Neural progenitor cell (in vitro differentiated cells): Measurements from ENCODE around the gene CD320. TPM values are rescaled to one million over a fixed set of nuclear protein-coding genes. Genes with fewer than 3 reads are reported as not detected.
A peak's percentile ranks its signal among the peaks of the same experiment; 100 is the strongest.

Source experiments
- DNase-seq: peaks from one replicate; pipeline ENCODE4 v3.0.0-alpha.2; 2016; ENCODE audit warnings: low spot score
- H2AFZ ChIP-seq: fragments of 200-600 bp; sonication (generic); replicated peaks from 2 replicates; pipeline ENCODE4 v1.6.1; 2016; ENCODE audit warnings: antibody characterized with exemption
- H3F3A ChIP-seq: fragments of 200-600 bp; sonication (generic); 2 replicates; pipeline ENCODE4 v1.6.1; 2016; ENCODE audit warnings: antibody characterized with exemption, low read depth
- H3K27ac ChIP-seq: fragments of 200-600 bp; sonication (generic); 2 replicates; pipeline ENCODE4 v1.5.1; 2016; ENCODE audit warnings: mild to moderate bottlenecking
- H3K27me3 ChIP-seq: fragments of 200-600 bp; sonication (generic); 2 replicates; pipeline ENCODE4 v1.6.1; 2016; ENCODE audit warnings: mild to moderate bottlenecking, moderate library complexity
- H3K36me3 ChIP-seq: fragments of 200-600 bp; sonication (generic); 2 replicates; pipeline ENCODE4 v1.5.1; 2016
- H3K4me1 ChIP-seq: fragments of 200-600 bp; sonication (generic); 2 replicates; pipeline ENCODE4 v1.6.1; 2016; ENCODE audit warnings: mixed run types
- H3K4me2 ChIP-seq: fragments of 200-600 bp; sonication (generic); 2 replicates; pipeline ENCODE4 v1.6.1; 2016
- H3K4me3 ChIP-seq: fragments of 200-600 bp; sonication (generic); 2 replicates; pipeline ENCODE4 v1.5.1; 2016
- H3K79me2 ChIP-seq: fragments of 200-600 bp; sonication (generic); 2 replicates; pipeline ENCODE4 v1.6.1; 2016; ENCODE audit warnings: low read depth
- H3K9ac ChIP-seq: fragments of 200-600 bp; sonication (generic); 2 replicates; pipeline ENCODE4 v1.6.1; 2016
- H3K9me3 ChIP-seq: fragments of 200-600 bp; sonication (generic); 2 replicates; pipeline ENCODE4 v1.5.1; 2016; ENCODE audit warnings: low read depth
- H4K20me1 ChIP-seq: fragments of 200-600 bp; sonication (generic); 2 replicates; pipeline ENCODE4 v1.6.1; 2016; ENCODE audit warnings: low read depth
- H3K27ac Mint-ChIP-seq: 3 replicates; pipeline ENCODE4 v1.8.0; 2021; ENCODE audit warnings: mixed read lengths
- H3K27me3 Mint-ChIP-seq: 2 replicates; pipeline ENCODE4 v1.8.0; 2022; ENCODE audit warnings: low read depth, mild to moderate bottlenecking, inconsistent platforms, moderate library complexity, mixed read lengths; ENCODE audit not compliant: insufficient read depth
- H3K36me3 Mint-ChIP-seq: 3 replicates; pipeline ENCODE4 v1.8.0; 2021; ENCODE audit warnings: mixed read lengths
- H3K4me1 Mint-ChIP-seq: 3 replicates; pipeline ENCODE4 v1.8.0; 2021; ENCODE audit warnings: mixed read lengths
- H3K4me3 Mint-ChIP-seq: 3 replicates; pipeline ENCODE4 v1.8.0; 2021; ENCODE audit warnings: mild to moderate bottlenecking, moderate library complexity, mixed read lengths
- H3K9me3 Mint-ChIP-seq: 3 replicates; pipeline ENCODE4 v1.8.0; 2020; ENCODE audit warnings: mixed read lengths
- EZH2 ChIP-seq: fragments of 200-600 bp; sonication (generic); IDR thresholded peaks from 2 replicates; pipeline ENCODE4 v1.6.1; 2017; ENCODE audit warnings: antibody characterized with exemption, mild to moderate bottlenecking, moderate library complexity
- EZH2phosphoT487 ChIP-seq: fragments of 200-600 bp; sonication (generic); IDR thresholded peaks from 2 replicates; pipeline ENCODE4 v1.6.1; 2017; ENCODE audit warnings: antibody characterized with exemption
- total RNA-seq: library from RNA; depleted of rRNA; stranded (reverse); fragments of >200 nt; gene quantifications from 2 replicates; pipeline ENCODE4 v1.2.3, GENCODE V29; 2015; ENCODE audit warnings: low replicate concordance
- TF ChIP-seq, protein P1 (sequence below): fragments of 200-600 bp; sonication (generic); IDR thresholded peaks from 2 replicates; pipeline ENCODE4 v1.5.1; 2017; ENCODE audit warnings: antibody characterized with exemption, mild to moderate bottlenecking

CD320 gene
- total RNA-seq, 1 donor from 2014 or later: 22.4 TPM

DNA sequence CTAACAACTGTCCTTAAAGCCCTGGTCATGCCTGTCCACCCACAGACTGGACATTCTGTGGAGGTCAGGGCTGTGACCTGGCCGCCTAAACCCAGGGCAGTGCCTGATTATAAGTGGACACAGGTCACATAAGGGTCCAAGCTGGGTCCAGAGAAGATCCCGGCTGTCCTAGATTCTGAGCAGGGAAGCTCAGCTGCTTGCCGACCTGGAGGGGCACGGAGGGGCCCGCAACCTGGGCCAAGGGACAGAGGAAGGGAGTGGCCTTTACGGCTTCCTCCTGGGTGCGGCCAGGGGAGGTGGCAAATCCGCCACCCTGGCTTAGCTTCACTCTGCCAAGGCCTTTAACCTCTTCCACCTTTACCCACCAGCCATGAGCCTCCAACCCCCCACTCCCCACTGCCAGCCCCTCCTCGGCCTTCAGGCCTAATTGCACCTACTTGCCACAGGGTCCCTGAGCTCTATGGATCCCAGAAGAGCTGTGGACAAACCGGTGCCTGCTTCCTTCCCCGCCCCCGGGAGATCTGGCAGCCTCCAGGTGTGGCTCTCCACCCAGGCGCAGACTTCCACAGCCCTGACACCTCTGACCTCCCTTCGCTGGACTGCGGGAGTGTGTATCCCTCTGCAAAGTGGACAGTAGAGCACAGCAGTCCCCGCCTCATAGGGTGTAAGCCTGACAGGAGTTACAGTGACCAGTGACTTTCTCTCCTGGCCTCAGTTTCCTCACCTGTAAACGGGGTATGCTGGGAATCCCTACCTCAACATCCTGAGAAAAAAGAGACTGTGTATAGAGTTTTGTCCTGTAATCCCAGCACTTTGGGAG, 1.7 kb downstream of the CD320 start:
- Histone ChIP-seq H3K79me2 (peaks cover 12% of the 10 kb centered on the region), H4K20me1 (peaks cover 10% of the 10 kb centered on the region), H3K36me3 (no peaks in the 10 kb centered on the region), H2AFZ (no peak overlapping the region), H3K9me3 (no peaks in the 10 kb centered on the region), H3K4me3 (no peak overlapping the region), H3F3A (peaks cover 21% of the 10 kb centered on the region), H3K9ac (no peak overlapping the region), H3K4me1 (peaks cover 13% of the 10 kb centered on the region), H3K27ac (no peak overlapping the region), H3K4me2 (no peak overlapping the region), H3K27me3 (no peaks in the 10 kb centered on the region)
- no peaks in the 10 kb centered on the region for H3K9me3 Mint-ChIP-seq
- H3K27ac Mint-ChIP-seq: no peak overlapping the region
- peaks cover 2% of the 10 kb centered on the region for H3K36me3 Mint-ChIP-seq
- H3K27me3 Mint-ChIP-seq: peaks cover 12% of the 10 kb centered on the region
- no peak for DNase-seq
- H3K4me1 Mint-ChIP-seq: peaks cover 24% of the 10 kb centered on the region
- peak overlapping the region; percentile 92 for H3K4me3 Mint-ChIP-seq
- no peak for TF ChIP-seq EZH2
- TF ChIP-seq, protein P1, sequence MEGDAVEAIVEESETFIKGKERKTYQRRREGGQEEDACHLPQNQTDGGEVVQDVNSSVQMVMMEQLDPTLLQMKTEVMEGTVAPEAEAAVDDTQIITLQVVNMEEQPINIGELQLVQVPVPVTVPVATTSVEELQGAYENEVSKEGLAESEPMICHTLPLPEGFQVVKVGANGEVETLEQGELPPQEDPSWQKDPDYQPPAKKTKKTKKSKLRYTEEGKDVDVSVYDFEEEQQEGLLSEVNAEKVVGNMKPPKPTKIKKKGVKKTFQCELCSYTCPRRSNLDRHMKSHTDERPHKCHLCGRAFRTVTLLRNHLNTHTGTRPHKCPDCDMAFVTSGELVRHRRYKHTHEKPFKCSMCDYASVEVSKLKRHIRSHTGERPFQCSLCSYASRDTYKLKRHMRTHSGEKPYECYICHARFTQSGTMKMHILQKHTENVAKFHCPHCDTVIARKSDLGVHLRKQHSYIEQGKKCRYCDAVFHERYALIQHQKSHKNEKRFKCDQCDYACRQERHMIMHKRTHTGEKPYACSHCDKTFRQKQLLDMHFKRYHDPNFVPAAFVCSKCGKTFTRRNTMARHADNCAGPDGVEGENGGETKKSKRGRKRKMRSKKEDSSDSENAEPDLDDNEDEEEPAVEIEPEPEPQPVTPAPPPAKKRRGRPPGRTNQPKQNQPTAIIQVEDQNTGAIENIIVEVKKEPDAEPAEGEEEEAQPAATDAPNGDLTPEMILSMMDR: no peak
- no peak for TF ChIP-seq EZH2phosphoT487

DNA sequence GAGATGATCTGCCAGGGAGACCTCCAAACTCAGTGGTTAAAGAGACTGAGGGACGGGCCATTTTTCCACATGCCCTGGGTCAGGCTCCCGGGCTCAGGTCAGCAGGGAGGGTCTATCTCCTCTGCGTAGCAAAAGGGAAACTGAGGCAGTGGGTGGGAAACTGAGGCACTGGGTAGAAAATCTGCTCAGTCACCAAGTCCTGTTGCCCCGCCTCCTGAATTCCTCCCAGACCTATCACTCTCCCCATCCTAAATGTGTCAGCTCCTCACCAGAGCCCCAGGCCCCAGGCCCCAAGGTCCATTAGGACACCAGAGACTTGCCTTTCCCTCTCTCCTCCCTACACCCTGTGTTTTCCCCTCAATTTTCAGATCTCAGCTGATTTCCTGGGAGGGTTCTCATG, 2.4 kb downstream of the CD320 start:
- peaks cover 21% of the 10 kb centered on the region for H3F3A ChIP-seq
- DNase-seq: no peak
- H3K27me3 Mint-ChIP-seq: peaks cover 12% of the 10 kb centered on the region
- peaks cover 24% of the 10 kb centered on the region for H3K4me1 Mint-ChIP-seq
- TF ChIP-seq, protein P1: no peak
- no peak for TF ChIP-seq EZH2phosphoT487
- TF ChIP-seq EZH2: no peak
- no peak overlapping the region for H2AFZ ChIP-seq
- H3K27me3 ChIP-seq: no peaks in the 10 kb centered on the region
- no peak overlapping the region for H3K27ac ChIP-seq
- H3K36me3 ChIP-seq: no peaks in the 10 kb centered on the region
- peaks cover 13% of the 10 kb centered on the region for H3K4me1 ChIP-seq
- peaks cover 12% of the 10 kb centered on the region for H3K79me2 ChIP-seq
- no peak overlapping the region for H3K4me3 Mint-ChIP-seq
- H4K20me1 ChIP-seq: peaks cover 10% of the 10 kb centered on the region
- H3K9me3 ChIP-seq: no peaks in the 10 kb centered on the region
- no peak overlapping the region for H3K4me2 ChIP-seq
- H3K4me3 ChIP-seq: no peak overlapping the region
- no peaks in the 10 kb centered on the region for H3K36me3 Mint-ChIP-seq
- H3K9ac ChIP-seq: no peak overlapping the region
- no peaks in the 10 kb centered on the region for H3K9me3 Mint-ChIP-seq
- H3K27ac Mint-ChIP-seq: no peak overlapping the region

DNA sequence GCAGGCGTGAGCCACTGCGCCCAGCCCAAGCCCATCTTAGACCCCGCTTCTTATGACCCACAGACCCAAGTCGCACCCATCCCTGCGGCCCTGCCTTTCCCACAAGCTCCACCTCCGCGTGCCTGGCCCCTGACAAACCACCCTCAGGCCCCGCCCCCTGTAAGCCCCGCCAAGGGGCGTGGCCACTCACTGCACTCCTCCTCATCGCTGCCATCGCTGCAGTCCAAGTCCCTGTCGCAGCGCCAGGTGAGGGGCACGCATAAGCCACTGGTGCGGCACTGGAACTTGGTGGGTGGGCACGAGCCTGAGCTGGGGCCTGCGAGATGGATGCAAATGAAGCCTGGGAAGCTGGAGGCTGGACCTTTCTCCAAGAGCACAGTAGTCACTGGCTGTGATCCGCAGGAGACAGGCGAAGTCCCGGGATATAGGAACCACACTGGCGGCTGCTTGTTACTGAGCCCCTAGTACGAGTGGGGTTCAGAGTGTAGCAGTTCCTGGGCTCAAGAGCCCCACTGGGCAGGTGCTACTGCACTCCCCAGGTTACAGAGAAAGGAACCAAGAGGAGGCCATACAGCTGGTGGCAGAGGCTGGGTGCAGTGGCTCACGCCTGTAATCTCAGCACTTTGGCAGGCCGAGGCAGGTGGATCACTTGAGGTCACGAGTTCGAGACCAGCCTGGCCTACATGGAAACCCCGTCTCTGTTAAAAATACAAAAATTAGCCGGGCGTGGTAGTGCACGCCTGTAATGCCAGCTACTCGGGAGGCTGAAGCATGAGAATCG, 3.1 kb downstream of the CD320 start:
- Histone ChIP-seq H3K4me3 (no peak overlapping the region), H3K27me3 (no peaks in the 10 kb centered on the region), H3F3A (peaks cover 21% of the 10 kb centered on the region), H3K4me2 (peak overlapping the region; percentile 18), H3K9me3 (no peaks in the 10 kb centered on the region), H3K27ac (no peak overlapping the region), H2AFZ (no peak overlapping the region), H3K36me3 (no peaks in the 10 kb centered on the region), H3K79me2 (peaks cover 12% of the 10 kb centered on the region), H3K9ac (no peak overlapping the region), H3K4me1 (peaks cover 13% of the 10 kb centered on the region), H4K20me1 (peaks cover 10% of the 10 kb centered on the region)
- Mint-ChIP-seq H3K27ac (no peak overlapping the region), H3K36me3 (no peaks in the 10 kb centered on the region), H3K9me3 (no peaks in the 10 kb centered on the region), H3K4me1 (peaks cover 24% of the 10 kb centered on the region), H3K27me3 (peaks cover 12% of the 10 kb centered on the region), H3K4me3 (peak overlapping the region; percentile 33)
- peak; percentile 86 for DNase-seq
- TF ChIP-seq EZH2 (no peak), EZH2phosphoT487 (no peak)
- TF ChIP-seq, protein P1: no peak
